Smooth muscle cell (in vitro differentiated cells): Measurements from ENCODE around the gene HYAL4. TPM values are rescaled to one million over a fixed set of nuclear protein-coding genes. Genes with fewer than 3 reads are reported as not detected.
"Not testable (repeated sequence)": the region's sequence is repeated elsewhere in the genome, so short reads cannot be mapped to it uniquely, and the experiment has no call there.

Experiments used
- DNase-seq: peaks from one replicate; lab custom pipeline; 2025; ENCODE audit not compliant: unreplicated experiment; lab: John Stamatoyannopoulos, UW
- H2AFZ ChIP-seq: fragments of 200-600 bp; sonication (generic); 2 replicates; pipeline ENCODE4 v1.6.0; 2016; ENCODE audit warnings: antibody characterized with exemption, low read depth, mild to moderate bottlenecking
- H3F3A ChIP-seq: fragments of 200-600 bp; sonication (generic); 2 replicates; pipeline ENCODE4 v1.6.0; 2017; ENCODE audit warnings: antibody characterized with exemption, low read depth
- H3K27ac ChIP-seq: fragments of 200-600 bp; sonication (generic); 2 replicates; pipeline ENCODE4 v1.5.1; 2016; ENCODE audit warnings: low read depth, mild to moderate bottlenecking
- H3K27me3 ChIP-seq: fragments of 200-600 bp; sonication (generic); 2 replicates; pipeline ENCODE4 v1.6.1; 2016; ENCODE audit warnings: low read depth, mild to moderate bottlenecking
- H3K36me3 ChIP-seq: fragments of 200-600 bp; sonication (generic); 2 replicates; pipeline ENCODE4 v1.5.1; 2016; ENCODE audit warnings: low read depth
- H3K4me1 ChIP-seq: fragments of 200-600 bp; sonication (generic); 2 replicates; pipeline ENCODE4 v1.5.1; 2016; ENCODE audit warnings: low read depth
- H3K4me2 ChIP-seq: fragments of 200-600 bp; sonication (generic); 2 replicates; pipeline ENCODE4 v1.6.0; 2016; ENCODE audit warnings: mild to moderate bottlenecking
- H3K4me3 ChIP-seq: fragments of 200-600 bp; sonication (generic); 2 replicates; pipeline ENCODE4 v1.5.1; 2016; ENCODE audit warnings: mild to moderate bottlenecking
- H3K79me2 ChIP-seq: fragments of 200-600 bp; sonication (generic); 2 replicates; pipeline ENCODE4 v1.6.0; 2016; ENCODE audit warnings: low read depth, mild to moderate bottlenecking
- H3K9ac ChIP-seq: fragments of 200-600 bp; sonication (generic); 2 replicates; pipeline ENCODE4 v1.6.0; 2016; ENCODE audit warnings: low read depth
- H3K9me3 ChIP-seq: fragments of 200-600 bp; sonication (generic); replicated peaks from 2 replicates; pipeline ENCODE4 v1.5.1; 2016; ENCODE audit warnings: low read depth
- H4K20me1 ChIP-seq: fragments of 200-600 bp; sonication (generic); 2 replicates; pipeline ENCODE4 v1.6.0; 2016; ENCODE audit warnings: low read depth
- WGBS: methylation state at CpG from one replicate; pipeline ENCODE4 v1.1.7; 2016; ENCODE audit warnings: low lambda C conversion rate; 5-methylcytosine and 5-hydroxymethylcytosine counted together
- polyA plus RNA-seq: library from polyadenylated mRNA; unstranded; fragments of >200 nt; fragmentation: Nextera tagmentation; extraction: Ambion mirVana; gene quantifications from 2 replicates; pipeline ENCODE4 v1.2.1, GENCODE V29; 2016
- total RNA-seq: library from RNA; depleted of rRNA; stranded (reverse); fragments of >200 nt; gene quantifications from 2 replicates; pipeline ENCODE4 v1.2.3, GENCODE V29; 2014
- TF ChIP-seq, protein P1 (sequence below): fragments of 200-600 bp; sonication (generic); IDR thresholded peaks from 2 replicates; pipeline ENCODE4 v1.5.1; 2017; ENCODE audit warnings: borderline replicate concordance, mild to moderate bottlenecking, antibody characterized with exemption; ENCODE audit not compliant: insufficient read depth, poor library complexity, severe bottlenecking

Gene HYAL4
- total and polyA plus RNA-seq, 2 experiments from 2014 or later = not detected

- not testable (repeated sequence) for DNase-seq, H3K4me1 ChIP-seq, H4K20me1 ChIP-seq, H3K27me3 ChIP-seq, H3K9me3 ChIP-seq, H2AFZ ChIP-seq, H3K4me3 ChIP-seq, H3F3A ChIP-seq, H3K4me2 ChIP-seq, H3K79me2 ChIP-seq, H3K36me3 ChIP-seq, H3K9ac ChIP-seq, H3K27ac ChIP-seq
- WGBS = 94% methylated on average over 7 of the region's 7 CpGs
These were observed 827 bp upstream of the HYAL4 start for GRCh38 chr7:123844142-123844541.

DNA sequence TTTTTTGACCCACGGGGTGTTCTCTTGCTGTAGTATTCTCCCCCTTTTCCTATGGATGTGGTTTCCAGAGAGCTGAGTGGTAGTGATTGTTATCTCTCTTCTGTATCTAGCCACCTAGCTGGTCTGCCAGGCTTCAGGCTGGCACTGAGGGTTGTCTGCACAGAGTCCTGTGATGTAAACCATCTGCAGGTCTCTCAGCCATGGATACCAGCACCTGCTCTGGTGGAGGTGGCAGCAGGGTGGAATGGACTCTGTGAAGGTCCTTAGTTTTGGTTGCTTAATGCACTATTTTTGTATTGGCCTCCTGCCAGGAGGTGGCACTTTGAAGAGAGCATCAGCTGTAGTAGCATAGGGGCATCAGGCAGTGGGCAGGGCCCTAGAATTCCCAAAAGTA is 851 bp downstream of the HYAL4 start:
- DNase-seq = no peak
- H3K4me3 ChIP-seq = no peak overlapping the region
- no peaks in the 10 kb centered on the region for H3K4me1 ChIP-seq
- H4K20me1 ChIP-seq = no peaks in the 10 kb centered on the region
- no peaks in the 10 kb centered on the region for H3F3A ChIP-seq
- WGBS = 78% methylated on average over 1 of the region's 1 CpG
- H2AFZ ChIP-seq = no peak overlapping the region
- no peaks in the 10 kb centered on the region for H3K9me3 ChIP-seq
- no peak overlapping the region for H3K4me2 ChIP-seq
- TF ChIP-seq, protein P1, sequence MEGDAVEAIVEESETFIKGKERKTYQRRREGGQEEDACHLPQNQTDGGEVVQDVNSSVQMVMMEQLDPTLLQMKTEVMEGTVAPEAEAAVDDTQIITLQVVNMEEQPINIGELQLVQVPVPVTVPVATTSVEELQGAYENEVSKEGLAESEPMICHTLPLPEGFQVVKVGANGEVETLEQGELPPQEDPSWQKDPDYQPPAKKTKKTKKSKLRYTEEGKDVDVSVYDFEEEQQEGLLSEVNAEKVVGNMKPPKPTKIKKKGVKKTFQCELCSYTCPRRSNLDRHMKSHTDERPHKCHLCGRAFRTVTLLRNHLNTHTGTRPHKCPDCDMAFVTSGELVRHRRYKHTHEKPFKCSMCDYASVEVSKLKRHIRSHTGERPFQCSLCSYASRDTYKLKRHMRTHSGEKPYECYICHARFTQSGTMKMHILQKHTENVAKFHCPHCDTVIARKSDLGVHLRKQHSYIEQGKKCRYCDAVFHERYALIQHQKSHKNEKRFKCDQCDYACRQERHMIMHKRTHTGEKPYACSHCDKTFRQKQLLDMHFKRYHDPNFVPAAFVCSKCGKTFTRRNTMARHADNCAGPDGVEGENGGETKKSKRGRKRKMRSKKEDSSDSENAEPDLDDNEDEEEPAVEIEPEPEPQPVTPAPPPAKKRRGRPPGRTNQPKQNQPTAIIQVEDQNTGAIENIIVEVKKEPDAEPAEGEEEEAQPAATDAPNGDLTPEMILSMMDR = no peak
- H3K36me3 ChIP-seq = no peaks in the 10 kb centered on the region
- no peaks in the 10 kb centered on the region for H3K27me3 ChIP-seq
- no peak overlapping the region for H3K27ac ChIP-seq
- H3K9ac ChIP-seq = no peak overlapping the region
- H3K79me2 ChIP-seq = no peaks in the 10 kb centered on the region

GRCh38 chr7:123846217-123846891 is 1.4 kb downstream of the HYAL4 start:
- no peaks in the 10 kb centered on the region for H3K4me1 ChIP-seq
- H2AFZ ChIP-seq = no peak overlapping the region
- H3K27me3 ChIP-seq = no peaks in the 10 kb centered on the region
- H3K79me2 ChIP-seq = no peaks in the 10 kb centered on the region
- WGBS = 72% methylated on average over 3 of the region's 3 CpGs
- no peaks in the 10 kb centered on the region for H3F3A ChIP-seq
- H3K4me2 ChIP-seq = no peak overlapping the region
- no peak overlapping the region for H3K4me3 ChIP-seq
- no peak overlapping the region for H3K27ac ChIP-seq
- H3K9me3 ChIP-seq = no peaks in the 10 kb centered on the region
- no peaks in the 10 kb centered on the region for H4K20me1 ChIP-seq
- no peak overlapping the region for H3K9ac ChIP-seq
- H3K36me3 ChIP-seq = no peaks in the 10 kb centered on the region
- TF ChIP-seq, protein P1 = no peak
- DNase-seq = no peak

DNA sequence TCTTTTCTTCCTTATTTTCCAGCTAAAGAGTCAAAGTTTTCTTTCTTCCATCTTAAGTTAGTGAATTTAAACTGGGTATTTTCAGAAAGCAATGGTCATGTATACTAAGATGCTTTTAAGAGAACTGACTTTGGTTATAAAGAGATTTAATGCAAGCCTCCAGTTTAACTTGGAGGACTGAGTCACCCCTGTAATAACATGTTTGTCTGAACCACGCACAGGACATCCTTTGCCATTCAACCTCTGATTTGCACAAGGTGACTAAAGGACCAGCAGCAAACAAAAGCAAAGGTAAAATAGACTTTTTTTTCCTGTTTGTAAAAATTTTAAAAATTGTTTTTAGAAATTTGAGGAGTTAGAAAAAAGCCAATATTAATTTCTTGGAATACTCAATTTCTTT is 2.9 kb downstream of the HYAL4 start:
- Histone ChIP-seq H3K4me1 (no peaks in the 10 kb centered on the region), H3K27ac (no peak overlapping the region), H3K36me3 (no peaks in the 10 kb centered on the region), H3K27me3 (no peaks in the 10 kb centered on the region), H3K4me3 (no peak overlapping the region), H3K9me3 (no peaks in the 10 kb centered on the region), H2AFZ (no peak overlapping the region), H4K20me1 (no peaks in the 10 kb centered on the region), H3K79me2 (no peaks in the 10 kb centered on the region), H3K4me2 (no peak overlapping the region), H3K9ac (no peak overlapping the region), H3F3A (no peaks in the 10 kb centered on the region)
- TF ChIP-seq, protein P1 = no peak
- DNase-seq = no peak
- 79% methylated on average over 1 of the region's 1 CpG for WGBS
